ENCODE measurements around the gene HECW1. TPM values are rescaled to one million over a fixed set of nuclear protein-coding genes. Genes with fewer than 3 reads are reported as not detected.

HECW1 gene
- total and polyA plus RNA-seq, 4 donors, result 0.05 TPM; not detected in 3

DNA sequence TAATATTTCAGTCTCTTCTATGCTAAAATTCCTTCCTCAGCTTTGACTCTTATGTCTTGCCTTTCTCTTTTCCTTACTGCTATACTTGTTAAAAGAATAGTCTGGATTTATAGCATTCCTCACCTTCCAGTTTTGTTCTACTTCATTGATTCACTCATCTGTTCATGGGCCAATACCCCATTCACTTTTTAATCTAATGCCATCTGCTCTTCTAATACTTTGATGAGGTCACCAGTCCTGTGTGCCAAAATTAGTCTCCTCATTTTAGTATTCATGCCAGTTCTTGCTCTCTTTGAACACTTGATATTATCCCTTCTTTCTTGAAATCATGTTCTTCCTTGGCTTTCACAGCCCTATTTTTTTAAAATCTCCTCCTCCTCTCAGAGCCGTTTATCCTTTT is 489.8 kb downstream of the HECW1 start:
- Histone ChIP-seq H3K4me1 (ENCODE audit: control insufficient read depth in 4 of 4, insufficient read depth in 4 of 4, low read length in 3 of 4) (no peaks in the 10 kb centered on the region), H3K9ac (ENCODE audit: low read depth in 1 of 2, low read length in 2 of 2) (no peak overlapping the region), H3K27ac (ENCODE audit: low read depth in 1 of 2, low read length in 2 of 2) (no peak overlapping the region), H3K36me3 (ENCODE audit: control insufficient read depth in 4 of 4, insufficient read depth in 3 of 4, low read depth in 1 of 4, low read length in 3 of 4) (peaks cover 0 to 1% (median 0%) of the 10 kb centered on the region in 4 donors), H3K4me3 (ENCODE audit: low read depth in 1 of 3, low read length in 3 of 3) (no peak overlapping the region), H3K9me3 (ENCODE audit: control insufficient read depth in 4 of 4, low read length in 3 of 4) (no peaks in the 10 kb centered on the region), H3K27me3 (ENCODE audit: control insufficient read depth in 4 of 4, insufficient read depth in 4 of 4, low read length in 3 of 4) (no peaks in the 10 kb centered on the region)
- TF ChIP-seq FOXA2 (IDR thresholded peaks at IDR 0.05), result no peak
- TF ChIP-seq JUND (IDR thresholded peaks at IDR 0.05), result no peak
- TF ChIP-seq, protein P1, sequence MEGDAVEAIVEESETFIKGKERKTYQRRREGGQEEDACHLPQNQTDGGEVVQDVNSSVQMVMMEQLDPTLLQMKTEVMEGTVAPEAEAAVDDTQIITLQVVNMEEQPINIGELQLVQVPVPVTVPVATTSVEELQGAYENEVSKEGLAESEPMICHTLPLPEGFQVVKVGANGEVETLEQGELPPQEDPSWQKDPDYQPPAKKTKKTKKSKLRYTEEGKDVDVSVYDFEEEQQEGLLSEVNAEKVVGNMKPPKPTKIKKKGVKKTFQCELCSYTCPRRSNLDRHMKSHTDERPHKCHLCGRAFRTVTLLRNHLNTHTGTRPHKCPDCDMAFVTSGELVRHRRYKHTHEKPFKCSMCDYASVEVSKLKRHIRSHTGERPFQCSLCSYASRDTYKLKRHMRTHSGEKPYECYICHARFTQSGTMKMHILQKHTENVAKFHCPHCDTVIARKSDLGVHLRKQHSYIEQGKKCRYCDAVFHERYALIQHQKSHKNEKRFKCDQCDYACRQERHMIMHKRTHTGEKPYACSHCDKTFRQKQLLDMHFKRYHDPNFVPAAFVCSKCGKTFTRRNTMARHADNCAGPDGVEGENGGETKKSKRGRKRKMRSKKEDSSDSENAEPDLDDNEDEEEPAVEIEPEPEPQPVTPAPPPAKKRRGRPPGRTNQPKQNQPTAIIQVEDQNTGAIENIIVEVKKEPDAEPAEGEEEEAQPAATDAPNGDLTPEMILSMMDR (IDR thresholded peaks at IDR 0.05; ENCODE audit: low read depth, low read length, missing input control), result no peak
- TF ChIP-seq TAF1 (conservative IDR thresholded peaks at IDR 0.05), result no peak
- no peak for TF ChIP-seq RXRA (IDR thresholded peaks at IDR 0.05)
- no peak for TF ChIP-seq EGR1 (IDR thresholded peaks at IDR 0.05; ENCODE audit: low read depth in 2 of 2)
- TF ChIP-seq, protein P2, sequence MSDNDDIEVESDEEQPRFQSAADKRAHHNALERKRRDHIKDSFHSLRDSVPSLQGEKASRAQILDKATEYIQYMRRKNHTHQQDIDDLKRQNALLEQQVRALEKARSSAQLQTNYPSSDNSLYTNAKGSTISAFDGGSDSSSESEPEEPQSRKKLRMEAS (IDR thresholded peaks at IDR 0.05), result no peak
- no peak for TF ChIP-seq GABPA (IDR thresholded peaks at IDR 0.05 in 1 of 2, conservative IDR thresholded peaks at IDR 0.05 in 1 of 2)
- TF ChIP-seq NR2F2 (IDR thresholded peaks at IDR 0.05), result no peak
- TF ChIP-seq FOXA1 (IDR thresholded peaks at IDR 0.05), result no peak
- TF ChIP-seq, protein P3, sequence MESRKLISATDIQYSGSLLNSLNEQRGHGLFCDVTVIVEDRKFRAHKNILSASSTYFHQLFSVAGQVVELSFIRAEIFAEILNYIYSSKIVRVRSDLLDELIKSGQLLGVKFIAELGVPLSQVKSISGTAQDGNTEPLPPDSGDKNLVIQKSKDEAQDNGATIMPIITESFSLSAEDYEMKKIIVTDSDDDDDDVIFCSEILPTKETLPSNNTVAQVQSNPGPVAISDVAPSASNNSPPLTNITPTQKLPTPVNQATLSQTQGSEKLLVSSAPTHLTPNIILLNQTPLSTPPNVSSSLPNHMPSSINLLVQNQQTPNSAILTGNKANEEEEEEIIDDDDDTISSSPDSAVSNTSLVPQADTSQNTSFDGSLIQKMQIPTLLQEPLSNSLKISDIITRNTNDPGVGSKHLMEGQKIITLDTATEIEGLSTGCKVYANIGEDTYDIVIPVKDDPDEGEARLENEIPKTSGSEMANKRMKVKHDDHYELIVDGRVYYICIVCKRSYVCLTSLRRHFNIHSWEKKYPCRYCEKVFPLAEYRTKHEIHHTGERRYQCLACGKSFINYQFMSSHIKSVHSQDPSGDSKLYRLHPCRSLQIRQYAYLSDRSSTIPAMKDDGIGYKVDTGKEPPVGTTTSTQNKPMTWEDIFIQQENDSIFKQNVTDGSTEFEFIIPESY (IDR thresholded peaks at IDR 0.05), result no peak
- TF ChIP-seq, protein P4, sequence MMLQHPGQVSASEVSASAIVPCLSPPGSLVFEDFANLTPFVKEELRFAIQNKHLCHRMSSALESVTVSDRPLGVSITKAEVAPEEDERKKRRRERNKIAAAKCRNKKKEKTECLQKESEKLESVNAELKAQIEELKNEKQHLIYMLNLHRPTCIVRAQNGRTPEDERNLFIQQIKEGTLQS (IDR thresholded peaks at IDR 0.05), result no peak
- TF ChIP-seq HNF4G (IDR thresholded peaks at IDR 0.05), result no peak
- no peak for TF ChIP-seq YY1 (IDR thresholded peaks at IDR 0.05)
- TF ChIP-seq RAD21 (IDR thresholded peaks at IDR 0.05), result no peak
- no peak for DNase-seq (ENCODE audit: low spot score)
- 85% methylated on average over 1 of the region's 1 CpG for WGBS

DNA sequence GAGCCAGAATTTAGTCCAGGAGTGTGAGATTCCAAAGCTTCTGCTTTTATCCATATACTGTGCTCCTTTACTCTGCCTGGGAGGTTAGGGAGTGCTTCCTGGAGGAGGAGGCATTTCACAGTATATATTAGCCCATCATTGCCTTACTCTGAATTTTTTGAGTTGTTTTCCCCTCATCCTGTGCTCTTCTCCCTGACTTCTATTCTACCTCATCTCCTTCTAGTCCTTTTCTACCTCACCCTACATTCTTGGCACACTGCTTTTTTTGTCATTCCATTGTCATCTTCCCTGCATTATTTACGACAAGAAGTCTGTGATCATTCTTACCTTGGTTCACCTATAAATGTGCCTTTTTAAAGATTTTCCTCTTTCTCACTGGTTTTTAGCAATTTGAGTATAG is 491.8 kb downstream of the HECW1 start:
- WGBS, result 92% methylated on average over 1 of the region's 1 CpG
- no peak for DNase-seq (ENCODE audit: low spot score)
- no peak overlapping the region for H3K9ac ChIP-seq (ENCODE audit: low read depth in 1 of 2, low read length in 2 of 2)
- H3K27ac ChIP-seq (ENCODE audit: low read depth in 1 of 2, low read length in 2 of 2), result no peak overlapping the region
- no peaks in the 10 kb centered on the region for H3K9me3 ChIP-seq (ENCODE audit: control insufficient read depth in 4 of 4, low read length in 3 of 4)
- no peak overlapping the region for H3K4me3 ChIP-seq (ENCODE audit: low read depth in 1 of 3, low read length in 3 of 3)
- no peaks in the 10 kb centered on the region for H3K4me1 ChIP-seq (ENCODE audit: control insufficient read depth in 4 of 4, insufficient read depth in 4 of 4, low read length in 3 of 4)
- H3K36me3 ChIP-seq (ENCODE audit: control insufficient read depth in 4 of 4, insufficient read depth in 3 of 4, low read depth in 1 of 4, low read length in 3 of 4), result peaks cover 0 to 5% (median 0%) of the 10 kb centered on the region in 4 donors
- H3K27me3 ChIP-seq (ENCODE audit: control insufficient read depth in 4 of 4, insufficient read depth in 4 of 4, low read length in 3 of 4), result no peaks in the 10 kb centered on the region
- no peak for TF ChIP-seq GABPA (IDR thresholded peaks at IDR 0.05 in 1 of 2, conservative IDR thresholded peaks at IDR 0.05 in 1 of 2)
- TF ChIP-seq TAF1 (conservative IDR thresholded peaks at IDR 0.05), result no peak
- TF ChIP-seq, protein P4 (IDR thresholded peaks at IDR 0.05), result no peak
- no peak for TF ChIP-seq YY1 (IDR thresholded peaks at IDR 0.05)
- no peak for TF ChIP-seq RAD21 (IDR thresholded peaks at IDR 0.05)
- no peak for TF ChIP-seq JUND (IDR thresholded peaks at IDR 0.05)
- TF ChIP-seq EGR1 (IDR thresholded peaks at IDR 0.05; ENCODE audit: low read depth in 2 of 2), result no peak
- TF ChIP-seq RXRA (IDR thresholded peaks at IDR 0.05), result no peak
- TF ChIP-seq, protein P5, sequence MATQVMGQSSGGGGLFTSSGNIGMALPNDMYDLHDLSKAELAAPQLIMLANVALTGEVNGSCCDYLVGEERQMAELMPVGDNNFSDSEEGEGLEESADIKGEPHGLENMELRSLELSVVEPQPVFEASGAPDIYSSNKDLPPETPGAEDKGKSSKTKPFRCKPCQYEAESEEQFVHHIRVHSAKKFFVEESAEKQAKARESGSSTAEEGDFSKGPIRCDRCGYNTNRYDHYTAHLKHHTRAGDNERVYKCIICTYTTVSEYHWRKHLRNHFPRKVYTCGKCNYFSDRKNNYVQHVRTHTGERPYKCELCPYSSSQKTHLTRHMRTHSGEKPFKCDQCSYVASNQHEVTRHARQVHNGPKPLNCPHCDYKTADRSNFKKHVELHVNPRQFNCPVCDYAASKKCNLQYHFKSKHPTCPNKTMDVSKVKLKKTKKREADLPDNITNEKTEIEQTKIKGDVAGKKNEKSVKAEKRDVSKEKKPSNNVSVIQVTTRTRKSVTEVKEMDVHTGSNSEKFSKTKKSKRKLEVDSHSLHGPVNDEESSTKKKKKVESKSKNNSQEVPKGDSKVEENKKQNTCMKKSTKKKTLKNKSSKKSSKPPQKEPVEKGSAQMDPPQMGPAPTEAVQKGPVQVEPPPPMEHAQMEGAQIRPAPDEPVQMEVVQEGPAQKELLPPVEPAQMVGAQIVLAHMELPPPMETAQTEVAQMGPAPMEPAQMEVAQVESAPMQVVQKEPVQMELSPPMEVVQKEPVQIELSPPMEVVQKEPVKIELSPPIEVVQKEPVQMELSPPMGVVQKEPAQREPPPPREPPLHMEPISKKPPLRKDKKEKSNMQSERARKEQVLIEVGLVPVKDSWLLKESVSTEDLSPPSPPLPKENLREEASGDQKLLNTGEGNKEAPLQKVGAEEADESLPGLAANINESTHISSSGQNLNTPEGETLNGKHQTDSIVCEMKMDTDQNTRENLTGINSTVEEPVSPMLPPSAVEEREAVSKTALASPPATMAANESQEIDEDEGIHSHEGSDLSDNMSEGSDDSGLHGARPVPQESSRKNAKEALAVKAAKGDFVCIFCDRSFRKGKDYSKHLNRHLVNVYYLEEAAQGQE (IDR thresholded peaks at IDR 0.05), result no peak
- TF ChIP-seq HNF4G (IDR thresholded peaks at IDR 0.05), result no peak
- no peak for TF ChIP-seq NR2F2 (IDR thresholded peaks at IDR 0.05)
- TF ChIP-seq, protein P1 (IDR thresholded peaks at IDR 0.05; ENCODE audit: low read depth, low read length, missing input control), result no peak
- TF ChIP-seq, protein P2 (IDR thresholded peaks at IDR 0.05), result no peak
- no peak for TF ChIP-seq SP1 (IDR thresholded peaks at IDR 0.05)
- TF ChIP-seq, protein P3 (IDR thresholded peaks at IDR 0.05), result no peak
- TF ChIP-seq FOXA1 (IDR thresholded peaks at IDR 0.05), result no peak
- no peak for TF ChIP-seq HNF4A (conservative IDR thresholded peaks at IDR 0.05)
